HS-5 (cell line): Measurements from ENCODE around the gene CISD3.

ENCODE experiments used
- DNase-seq: peaks from one replicate; pipeline ENCODE4 v3.0.0-alpha.2; 2012; ENCODE audit warnings: low read depth

The CISD3 gene

DNA sequence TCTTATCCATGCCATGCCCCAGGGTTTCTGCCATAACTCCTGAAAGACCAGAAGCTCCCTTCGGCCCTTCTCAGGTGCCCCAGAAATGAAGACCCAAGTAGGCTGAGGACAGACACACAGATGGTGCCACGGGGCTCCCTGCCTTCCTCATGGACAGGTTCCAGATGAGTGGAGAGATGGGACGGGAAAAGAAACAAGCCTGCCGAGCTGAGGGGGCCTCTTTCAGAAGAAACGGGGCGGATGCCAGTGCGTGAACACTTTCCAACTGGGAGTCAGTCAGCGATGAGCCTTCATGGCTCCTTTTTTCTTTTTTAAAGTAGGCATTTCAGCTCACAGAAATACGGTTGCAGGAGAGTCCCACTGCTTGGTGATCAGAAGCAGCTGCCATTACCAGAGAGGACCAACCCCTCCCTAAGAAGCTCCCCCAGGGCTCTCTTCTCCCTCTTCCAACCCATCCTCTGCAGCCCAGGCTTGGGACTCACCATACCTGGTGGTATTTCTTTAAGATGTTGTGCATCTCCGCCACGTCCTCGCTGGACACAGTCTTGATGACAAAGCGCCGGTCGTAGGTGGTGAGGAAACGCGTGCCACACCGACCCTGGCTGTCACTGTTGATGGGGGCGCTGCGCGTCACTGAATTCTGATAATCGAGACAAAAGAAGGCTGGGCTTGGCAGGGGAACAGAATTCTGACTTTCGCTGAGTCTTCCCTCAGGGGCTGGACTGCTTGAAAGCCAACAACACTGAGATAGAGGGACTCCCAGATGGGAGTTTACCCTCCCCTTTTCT, 50.0 kb downstream of the CISD3 start:
- no peak for DNase-seq

DNA sequence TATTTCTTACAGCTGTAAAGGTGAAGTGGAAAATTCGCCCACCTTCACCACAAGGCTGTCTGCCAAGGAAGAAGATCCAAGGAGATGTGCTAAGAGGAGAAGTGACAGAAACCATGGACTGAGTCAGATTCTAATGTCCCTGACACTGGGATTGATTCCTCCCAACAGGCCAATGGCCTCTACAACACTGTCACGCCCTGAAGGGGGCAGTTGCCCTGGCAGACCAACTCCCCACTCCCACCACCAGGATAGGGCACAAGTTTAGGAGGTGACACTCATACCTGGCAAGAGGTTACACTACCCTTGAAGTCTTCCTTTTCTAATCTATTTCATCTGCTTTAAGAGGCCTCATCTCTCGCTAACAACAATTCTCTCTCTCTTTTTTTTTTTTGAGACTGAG, 53.1 kb downstream of the CISD3 start:
- DNase-seq, result no peak
